Epithelial cell of esophagus (primary cell): ENCODE measurements around the gene FAM83F.
"Not testable (repeated sequence)": the region's sequence is repeated elsewhere in the genome, so short reads cannot be mapped to it uniquely, and the experiment has no call there.

Experiments
- DNase-seq: peaks from one replicate; pipeline ENCODE4 v3.0.0; 2010; ENCODE audit warnings: low read depth
- H3K4me3 ChIP-seq: 2 replicates; pipeline ENCODE4 v1.5.1; 2011; ENCODE audit warnings: mild to moderate bottlenecking, low read length, control low read depth
- TF ChIP-seq, protein P1 (sequence below): IDR thresholded peaks from 2 replicates; pipeline ENCODE4 v1.5.1; 2011; ENCODE audit warnings: low read depth, mild to moderate bottlenecking, low read length, control low read depth, inconsistent platforms; ENCODE audit not compliant: insufficient read depth; ENCODE audit errors: missing control alignments

FAM83F gene

GRCh38 chr22:39988386-39989114 is 6.2 kb upstream of the FAM83F start:
- no peak overlapping the region for H3K4me3 ChIP-seq
- TF ChIP-seq, protein P1, sequence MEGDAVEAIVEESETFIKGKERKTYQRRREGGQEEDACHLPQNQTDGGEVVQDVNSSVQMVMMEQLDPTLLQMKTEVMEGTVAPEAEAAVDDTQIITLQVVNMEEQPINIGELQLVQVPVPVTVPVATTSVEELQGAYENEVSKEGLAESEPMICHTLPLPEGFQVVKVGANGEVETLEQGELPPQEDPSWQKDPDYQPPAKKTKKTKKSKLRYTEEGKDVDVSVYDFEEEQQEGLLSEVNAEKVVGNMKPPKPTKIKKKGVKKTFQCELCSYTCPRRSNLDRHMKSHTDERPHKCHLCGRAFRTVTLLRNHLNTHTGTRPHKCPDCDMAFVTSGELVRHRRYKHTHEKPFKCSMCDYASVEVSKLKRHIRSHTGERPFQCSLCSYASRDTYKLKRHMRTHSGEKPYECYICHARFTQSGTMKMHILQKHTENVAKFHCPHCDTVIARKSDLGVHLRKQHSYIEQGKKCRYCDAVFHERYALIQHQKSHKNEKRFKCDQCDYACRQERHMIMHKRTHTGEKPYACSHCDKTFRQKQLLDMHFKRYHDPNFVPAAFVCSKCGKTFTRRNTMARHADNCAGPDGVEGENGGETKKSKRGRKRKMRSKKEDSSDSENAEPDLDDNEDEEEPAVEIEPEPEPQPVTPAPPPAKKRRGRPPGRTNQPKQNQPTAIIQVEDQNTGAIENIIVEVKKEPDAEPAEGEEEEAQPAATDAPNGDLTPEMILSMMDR, result no peak
- DNase-seq, result peak; percentile 57

- TF ChIP-seq, protein P1, result no peak
- H3K4me3 ChIP-seq, result no peak overlapping the region
- no peak for DNase-seq
Measured at GRCh38 chr22:39989633-39990032, 5.1 kb upstream of the FAM83F start.

GRCh38 chr22:39990686-39991085 is 4.1 kb upstream of the FAM83F start:
- TF ChIP-seq, protein P1, result no peak
- H3K4me3 ChIP-seq, result no peak overlapping the region
- DNase-seq, result no peak

DNA sequence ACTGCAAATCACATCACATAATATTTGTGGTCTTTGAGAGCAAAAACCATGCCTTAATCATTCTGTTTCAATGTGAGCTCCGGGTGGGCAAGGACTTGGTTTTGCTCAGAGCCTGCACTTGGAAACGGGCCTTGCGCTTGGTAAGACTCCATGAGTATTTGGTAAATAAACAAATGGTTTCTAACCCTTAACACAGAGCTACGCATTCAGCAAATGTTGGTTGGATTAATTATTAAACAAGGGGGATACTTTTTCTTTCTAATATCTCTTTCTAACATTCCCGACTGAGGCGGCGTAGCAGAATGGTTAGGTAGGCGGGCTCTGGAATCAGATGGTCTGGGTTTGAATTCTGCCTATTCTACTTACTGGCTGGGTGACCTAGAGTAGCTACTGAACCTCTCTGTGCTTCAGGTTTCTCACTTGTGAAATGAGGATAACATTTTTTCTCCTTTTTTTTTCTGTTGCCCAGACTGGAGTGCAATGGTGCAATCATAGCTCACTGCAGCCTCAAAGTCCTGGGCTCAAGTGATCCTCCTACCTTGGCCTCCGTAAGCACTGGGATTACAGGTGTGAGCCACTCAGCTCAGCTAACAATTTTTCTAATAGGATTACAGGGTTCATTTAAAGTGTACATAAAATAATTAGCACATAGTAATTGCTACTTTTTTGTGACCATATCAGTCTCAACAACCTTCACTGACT is 3.4 kb upstream of the FAM83F start:
- TF ChIP-seq, protein P1, result no peak
- H3K4me3 ChIP-seq, result no peak overlapping the region
- DNase-seq, result no peak

DNA sequence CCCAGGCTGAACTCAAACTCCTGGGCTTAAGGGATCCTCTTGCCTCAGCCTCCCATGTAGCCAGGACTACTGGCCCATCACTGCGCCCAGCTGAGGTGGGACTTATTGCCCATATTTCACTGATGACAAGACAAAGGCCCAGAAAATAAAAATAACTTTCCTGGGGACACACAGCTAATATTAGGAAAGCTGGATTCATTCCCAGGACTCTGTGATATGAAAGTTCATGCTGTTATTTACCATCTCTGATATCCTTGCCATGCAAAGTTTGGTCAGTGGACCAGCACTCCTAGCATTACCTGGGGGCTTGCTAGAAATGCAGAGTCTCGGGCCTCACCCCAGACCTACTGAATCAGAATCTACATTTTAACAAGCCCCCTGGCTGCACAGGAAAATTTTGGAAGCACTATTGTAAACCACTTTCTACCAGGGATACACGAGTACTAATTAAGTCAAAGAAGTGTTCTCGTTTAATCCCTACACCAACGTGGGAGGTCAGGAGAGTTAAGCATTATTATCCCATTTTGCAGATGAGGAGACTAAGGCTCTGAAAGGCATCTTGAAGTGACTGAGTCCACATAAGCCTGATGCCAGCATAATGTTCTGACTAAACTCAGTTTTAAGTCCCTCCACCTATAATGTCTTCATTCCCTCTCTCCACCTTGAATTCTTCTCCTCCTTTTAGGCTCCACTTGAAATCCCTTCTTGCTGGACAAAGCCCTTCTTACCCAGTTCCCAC is 2.5 kb upstream of the FAM83F start:
- H3K4me3 ChIP-seq, result no peak overlapping the region
- TF ChIP-seq, protein P1, result no peak
- no peak for DNase-seq

GRCh38 chr22:39992894-39993293 is 1.9 kb upstream of the FAM83F start:
- not testable (repeated sequence) for H3K4me3 ChIP-seq, DNase-seq

DNA sequence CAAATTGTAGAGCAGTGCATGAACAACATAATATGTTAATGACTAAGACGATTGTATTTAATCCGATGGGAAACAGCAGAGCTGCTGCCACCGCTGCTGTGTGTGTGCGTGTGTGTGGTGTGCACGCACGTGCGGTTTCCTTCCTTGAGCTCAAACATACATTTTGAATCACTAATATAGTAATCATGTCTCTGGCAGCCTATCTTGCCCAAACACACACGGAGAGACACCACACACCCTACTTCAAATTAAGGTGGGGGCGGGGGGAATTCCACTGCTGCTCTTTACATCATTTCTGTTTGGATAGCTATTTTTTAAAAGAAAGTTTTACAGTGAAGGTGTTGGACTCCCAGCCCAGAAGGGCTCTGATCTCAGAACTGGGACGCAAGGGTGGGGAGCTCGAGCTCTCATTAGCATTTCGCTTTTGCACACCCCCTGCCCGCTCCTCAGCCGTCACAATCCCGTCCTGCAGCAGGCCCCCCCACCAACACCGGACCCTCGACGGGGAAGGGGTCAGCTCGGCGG is 651 bp upstream of the FAM83F start:
- DNase-seq, result peak; percentile 62
- H3K4me3 ChIP-seq, result peak overlapping the region; percentile 27
- TF ChIP-seq, protein P1, result no peak
